ENCODE results near the gene APAF1.

Gene APAF1

GRCh38 chr12:98757455-98757854, 112.4 kb downstream of the APAF1 start:
- DNase-seq: no peak

GRCh38 chr12:98758331-98758730, 113.2 kb downstream of the APAF1 start:
- no peak for DNase-seq

DNA sequence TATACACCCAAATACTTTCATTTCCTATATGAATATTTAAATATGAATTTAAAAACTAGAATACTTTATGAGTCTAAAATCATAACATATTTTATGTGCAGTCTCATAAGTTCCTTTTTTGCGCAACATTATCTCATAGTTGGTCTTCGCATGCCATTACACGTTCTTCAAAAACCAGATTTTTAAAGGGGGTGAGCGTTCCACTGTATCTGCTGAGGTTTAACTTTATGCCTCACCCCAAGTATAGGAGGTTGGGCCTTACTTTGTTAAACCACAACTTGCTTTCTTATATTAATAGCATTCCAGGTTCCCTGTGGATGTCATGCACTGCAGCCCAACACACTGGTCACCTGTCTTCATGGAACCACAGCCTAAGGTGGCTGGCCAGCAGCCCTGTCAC, 118.6 kb downstream of the APAF1 start:
- DNase-seq: no peak

GRCh38 chr12:98767248-98767647, 122.2 kb downstream of the APAF1 start:
- no peak for DNase-seq

GRCh38 chr12:98769068-98769467, 124.0 kb downstream of the APAF1 start:
- no peak for DNase-seq

DNA sequence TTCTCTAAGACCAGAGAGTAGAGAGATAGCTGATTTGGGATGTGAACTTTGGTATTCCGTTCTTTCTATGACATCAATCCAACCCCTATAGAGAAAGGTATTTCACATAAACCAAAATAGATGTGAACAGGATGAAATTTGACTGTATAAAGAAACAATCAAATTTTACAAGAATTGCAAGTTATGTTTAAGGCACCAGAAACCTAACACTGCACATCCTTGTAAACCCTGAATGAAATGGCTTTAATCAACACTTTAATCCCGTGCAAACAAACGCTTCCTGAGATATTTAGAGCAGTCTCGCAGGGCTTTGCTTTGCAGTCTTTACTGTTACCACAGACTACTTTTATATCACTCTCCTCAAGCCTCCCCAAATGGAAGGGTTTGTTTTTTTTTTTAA, 125.1 kb downstream of the APAF1 start:
- no peak for DNase-seq

DNA sequence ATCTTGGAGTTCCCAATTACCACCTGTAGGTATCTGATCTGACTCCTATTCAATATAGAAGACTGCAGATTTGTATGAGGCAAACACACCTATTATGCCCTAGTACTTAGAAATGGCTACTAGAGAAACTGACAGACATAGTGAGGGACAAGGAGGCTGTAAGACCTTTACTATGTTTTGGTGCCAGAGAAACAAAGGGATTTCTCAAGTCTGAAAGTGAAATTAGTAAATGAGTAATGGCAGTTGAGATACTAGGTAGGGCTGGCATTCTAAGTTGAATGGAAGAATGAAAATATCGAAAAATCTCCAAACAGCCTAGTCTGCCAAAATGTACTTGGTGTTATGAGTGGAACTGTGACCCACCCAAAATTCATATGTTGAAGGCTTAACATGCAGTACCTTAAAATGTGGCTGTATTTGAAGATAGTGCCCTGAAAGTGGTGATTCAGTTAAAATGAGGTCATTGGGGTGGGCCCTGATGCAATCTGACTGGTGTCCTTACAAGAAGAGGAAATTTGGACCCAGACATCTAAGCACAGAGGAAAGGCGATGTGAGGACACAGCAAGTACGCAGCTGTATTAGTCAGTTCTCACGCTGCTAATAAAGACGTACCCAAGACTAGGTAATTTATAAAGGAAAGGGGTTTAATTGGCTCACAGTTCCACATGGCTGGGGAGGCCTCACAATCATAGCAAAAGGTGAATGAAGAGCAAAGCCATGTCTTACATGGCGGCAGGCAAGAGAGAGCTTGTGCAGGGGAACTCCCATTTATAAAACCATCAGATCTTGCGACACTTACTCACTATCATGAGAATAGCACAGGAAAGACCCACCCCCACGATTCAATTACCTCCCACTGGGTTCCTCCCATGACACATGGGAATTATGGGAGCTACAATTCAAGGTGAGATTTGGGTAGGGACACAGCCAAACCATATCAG, 127.0 kb downstream of the APAF1 start:
- no peak for DNase-seq

- no peak for DNase-seq
Measured at GRCh38 chr12:98772818-98773217, 127.7 kb downstream of the APAF1 start.

DNA sequence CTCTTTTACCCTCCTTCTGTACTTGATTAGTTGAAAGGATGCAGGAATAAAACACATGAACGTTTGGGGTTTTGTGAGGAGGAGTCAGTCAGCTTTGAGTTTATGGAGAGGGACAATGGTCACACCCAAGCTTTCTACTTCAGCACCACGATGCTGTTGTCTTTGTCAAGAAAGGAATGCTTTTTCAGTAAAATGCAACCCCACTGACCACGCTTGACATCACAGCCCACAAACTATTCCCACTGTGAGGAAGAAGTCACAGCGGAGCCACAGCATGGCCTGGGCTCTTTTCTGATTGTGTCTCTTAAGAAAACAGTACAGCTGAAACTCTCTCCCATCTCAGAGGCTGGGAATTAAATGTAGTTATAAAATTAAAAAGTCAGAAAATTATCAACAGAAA, 135.2 kb downstream of the APAF1 start:
- no peak for DNase-seq

DNA sequence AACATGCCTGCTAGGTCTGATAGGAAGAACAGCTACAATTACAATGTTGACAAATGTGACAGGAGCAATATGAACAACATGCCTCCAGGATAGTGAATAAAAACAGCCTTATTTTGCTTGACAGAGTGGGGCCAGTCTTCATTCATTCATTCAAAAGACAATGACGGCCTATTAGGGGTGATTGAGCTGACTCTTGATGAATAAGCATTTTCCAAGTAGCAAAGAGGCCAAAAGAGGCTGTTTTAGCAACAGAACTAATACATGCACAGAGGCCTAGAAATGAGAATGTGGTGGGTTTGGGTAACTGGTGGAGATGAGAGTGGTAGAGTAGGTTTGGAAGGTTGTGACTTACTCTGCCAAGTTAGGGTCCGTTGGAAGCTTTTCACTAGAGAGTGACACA, 138.3 kb downstream of the APAF1 start:
- DNase-seq: no peak

All from T-helper 2 cell (primary cell).